ENCODE data around the gene LDLRAD4.
"Not testable (repeated sequence)": the region's sequence is repeated elsewhere in the genome, so short reads cannot be mapped to it uniquely, and the experiment has no call there.

The LDLRAD4 gene

DNA sequence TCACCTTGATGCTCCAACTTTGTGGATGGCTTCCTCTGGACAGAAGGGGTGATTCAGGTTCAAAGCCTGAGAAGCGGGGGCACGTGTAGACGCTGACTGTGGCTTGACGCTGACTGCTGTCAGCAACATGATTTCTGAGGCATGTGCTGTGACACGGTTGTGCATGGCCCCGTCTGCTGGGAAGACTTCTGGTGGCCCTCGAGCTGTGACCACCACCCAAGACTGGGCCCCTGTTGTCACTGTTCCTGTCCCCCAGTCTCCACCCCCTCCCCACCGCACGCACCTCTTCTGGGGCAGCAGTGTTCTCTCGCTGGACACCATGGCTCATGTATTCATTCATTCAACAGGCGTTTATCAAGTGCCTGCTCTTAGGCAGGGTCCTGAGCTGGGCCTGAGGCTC is 262.8 kb downstream of the LDLRAD4 start:
- DNase-seq, result no peak

DNA sequence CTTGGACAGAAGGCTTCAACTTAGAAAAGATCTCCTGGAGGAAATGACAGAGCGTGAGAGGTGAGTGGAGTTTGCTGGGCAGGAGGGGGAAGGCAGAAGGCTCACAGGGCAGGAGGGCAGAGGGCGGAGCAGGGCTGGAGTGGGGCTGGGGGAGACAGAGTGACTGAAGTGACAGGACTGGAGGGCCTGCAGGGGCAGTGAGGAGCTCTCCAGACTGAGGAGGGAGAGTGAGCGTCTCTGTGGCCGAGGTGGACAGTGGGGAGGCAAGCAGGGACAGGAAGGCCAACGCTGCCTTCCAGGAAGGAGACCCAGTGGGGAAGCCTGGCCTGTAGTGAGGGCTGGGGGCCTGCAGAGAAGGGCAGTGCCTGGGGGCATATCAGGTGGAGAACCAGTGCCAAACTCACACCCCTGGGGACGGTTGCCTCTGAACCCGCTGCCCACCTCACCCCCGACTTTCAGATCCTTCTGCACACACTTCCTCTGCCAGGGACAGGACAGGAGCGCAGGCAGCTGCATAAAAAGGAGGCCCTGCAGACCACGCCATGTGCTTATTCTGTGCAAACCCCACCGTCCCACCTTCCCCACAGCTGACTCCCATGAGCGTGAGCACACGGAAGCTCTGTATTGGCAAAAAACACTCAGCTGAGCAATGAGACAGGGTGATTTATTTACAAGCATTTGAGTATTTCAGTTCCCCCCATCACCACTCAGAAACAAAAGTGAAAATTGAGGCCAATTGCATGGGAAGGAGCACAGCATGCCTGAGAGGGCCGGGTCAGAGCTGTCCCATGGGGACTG is 263.5 kb downstream of the LDLRAD4 start:
- DNase-seq, result no peak

DNA sequence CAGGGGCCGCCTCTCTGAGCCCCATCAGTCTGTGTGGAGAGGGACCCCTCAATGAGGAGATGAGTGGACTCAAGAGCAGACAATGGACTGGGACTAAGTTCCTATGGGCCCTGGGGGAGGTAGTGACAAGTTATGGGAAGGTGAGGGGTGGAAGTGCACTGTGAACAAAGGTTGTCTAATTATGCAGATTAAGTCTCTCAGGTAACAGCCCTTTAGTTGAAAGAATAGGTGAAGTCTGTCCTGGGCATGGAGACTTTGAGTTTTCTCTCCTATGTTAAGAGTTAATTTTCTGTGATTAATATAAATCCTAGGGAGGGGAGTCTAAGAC is 264.0 kb downstream of the LDLRAD4 start:
- DNase-seq, result no peak

DNA sequence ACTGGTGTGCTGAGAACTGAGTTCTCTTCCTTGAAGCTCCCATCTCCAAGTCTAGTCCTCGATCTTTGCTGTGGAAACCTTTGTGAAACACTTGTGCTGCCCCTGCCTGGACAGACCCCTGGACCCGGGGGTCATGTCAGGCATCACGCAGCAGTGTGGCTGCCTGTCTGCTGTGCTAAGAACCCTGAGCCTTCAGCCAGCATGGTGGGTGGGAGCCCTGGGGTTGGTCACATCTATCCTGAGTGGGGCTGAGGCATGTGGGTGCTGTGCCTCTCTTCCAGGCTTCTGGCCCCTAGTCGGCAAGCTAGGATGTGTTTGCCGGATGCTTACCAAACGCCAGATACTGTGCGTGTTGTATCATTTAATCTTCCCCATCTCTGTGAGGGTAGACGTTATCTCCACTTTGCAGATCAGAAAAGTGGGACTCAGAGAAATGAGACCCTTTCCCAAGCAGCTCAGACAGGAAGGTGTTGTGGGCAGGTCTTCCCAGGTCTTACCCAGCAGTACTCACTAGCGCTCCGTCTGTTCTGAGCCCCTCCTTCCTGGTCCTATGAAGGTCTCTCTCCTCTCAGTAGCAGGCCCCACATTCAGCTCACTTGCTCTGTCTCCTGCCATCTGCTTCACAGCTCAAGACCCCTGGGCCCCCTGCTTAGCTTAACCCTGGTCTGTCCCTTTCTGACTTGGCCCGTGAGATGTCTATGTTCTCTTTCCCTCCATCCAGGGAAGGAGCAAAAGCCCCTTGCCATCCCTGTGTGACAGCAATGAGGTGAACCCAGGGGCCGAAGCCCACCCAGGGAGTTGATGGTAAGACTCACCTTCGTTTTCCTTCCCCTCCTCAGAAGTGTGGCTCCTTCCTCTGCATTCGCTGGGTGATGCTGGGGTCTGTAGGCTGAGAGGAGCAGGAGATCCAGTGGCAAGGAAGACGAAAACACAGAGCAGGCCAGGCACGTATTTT is 265.0 kb downstream of the LDLRAD4 start:
- DNase-seq, result no peak

DNA sequence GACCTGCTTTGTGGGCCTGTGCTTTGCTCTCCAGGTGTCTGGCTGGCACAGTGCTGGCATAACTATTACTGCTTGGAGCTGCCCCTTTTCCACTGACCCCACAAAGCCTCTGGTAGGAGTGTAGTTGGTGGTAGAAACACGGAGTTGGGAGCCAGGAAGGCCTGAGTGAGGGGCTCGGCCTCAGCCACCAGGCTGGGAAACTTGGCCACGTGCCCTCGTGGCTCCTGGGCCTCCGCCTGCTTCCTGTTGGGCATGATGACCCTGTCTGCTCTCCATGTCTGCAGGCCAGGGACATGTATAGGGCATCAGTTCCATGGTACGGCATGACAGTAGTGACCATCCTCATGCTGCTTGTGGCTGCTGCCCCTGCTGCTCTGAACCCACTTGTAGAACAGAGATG is 266.6 kb downstream of the LDLRAD4 start:
- no peak for DNase-seq

DNA sequence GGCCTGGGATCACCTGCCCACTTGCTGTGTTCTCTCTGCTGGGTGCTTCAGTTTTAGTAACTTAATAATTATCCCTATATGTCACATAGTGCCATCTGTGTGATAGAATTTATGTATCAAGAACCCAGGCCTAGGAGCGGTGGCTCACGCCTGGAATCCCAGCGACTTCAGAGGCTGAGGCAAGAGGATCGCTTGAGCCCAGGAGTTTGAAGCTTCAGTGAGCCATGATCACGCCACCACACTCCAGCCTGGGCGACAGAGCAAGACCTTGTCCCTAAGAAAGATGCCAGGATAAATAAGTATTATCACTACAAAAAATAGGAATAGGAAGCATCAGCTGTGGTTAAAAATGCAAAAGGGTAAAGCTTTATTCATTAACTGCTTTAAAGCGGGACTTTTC is 267.0 kb downstream of the LDLRAD4 start:
- DNase-seq, result no peak

DNA sequence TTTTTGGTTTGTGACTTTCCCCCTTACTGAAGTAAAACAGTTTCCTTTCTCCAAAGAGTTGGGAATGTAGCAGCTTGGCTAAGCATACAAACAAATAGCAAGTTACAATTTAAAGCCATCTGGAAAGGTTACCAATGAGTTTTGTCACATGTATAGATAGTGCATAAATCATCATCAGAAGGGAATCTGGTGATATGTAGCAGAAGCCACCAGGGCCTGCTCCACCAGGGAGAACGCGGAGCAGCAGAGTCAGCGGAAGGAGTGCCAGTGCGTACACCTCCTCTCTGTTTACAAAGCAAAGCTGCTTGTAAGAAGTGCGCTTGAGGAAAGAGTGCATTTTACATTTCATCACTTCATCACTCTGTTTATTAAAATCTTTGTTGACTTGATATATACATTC is 267.7 kb downstream of the LDLRAD4 start:
- no peak for DNase-seq

DNA sequence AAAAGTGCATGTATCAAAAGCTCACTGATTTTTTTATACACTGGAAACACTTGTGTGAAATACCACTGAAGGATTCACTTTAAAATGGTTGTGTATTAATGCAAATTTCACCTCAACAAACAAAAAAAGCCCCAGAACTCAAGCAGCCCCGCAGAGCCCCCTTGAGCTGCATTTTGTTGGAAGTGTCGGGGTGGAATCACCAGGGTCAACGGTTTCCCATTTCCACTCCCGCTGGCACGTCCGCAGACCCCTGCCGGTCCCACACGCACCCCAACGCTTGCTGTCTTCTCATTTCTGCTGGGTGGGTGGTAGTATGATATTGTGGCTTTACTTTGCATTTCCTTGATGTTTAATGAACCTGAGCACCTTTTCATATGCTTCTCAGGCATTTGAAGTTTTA is 268.1 kb downstream of the LDLRAD4 start:
- DNase-seq, result no peak

DNA sequence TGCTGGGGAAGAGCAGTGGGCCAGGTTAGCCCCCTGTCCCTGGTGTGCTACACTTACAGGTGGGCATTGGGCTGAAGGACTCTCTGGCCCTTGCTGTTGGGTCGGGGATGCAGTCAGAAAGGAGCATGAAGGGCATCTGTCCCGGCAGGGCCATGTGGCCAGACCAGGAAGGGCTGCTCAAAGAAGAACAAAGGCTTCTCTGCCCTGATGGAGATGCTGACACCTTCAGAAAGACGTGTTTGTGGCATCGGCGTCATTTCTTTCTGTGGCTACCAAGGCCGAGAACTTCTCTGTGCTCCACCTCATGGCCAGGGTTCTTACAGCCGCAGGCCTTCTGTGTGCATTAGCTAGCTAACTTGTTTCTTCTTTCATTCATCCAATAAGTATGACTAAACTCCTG is 268.7 kb downstream of the LDLRAD4 start:
- DNase-seq, result no peak

DNA sequence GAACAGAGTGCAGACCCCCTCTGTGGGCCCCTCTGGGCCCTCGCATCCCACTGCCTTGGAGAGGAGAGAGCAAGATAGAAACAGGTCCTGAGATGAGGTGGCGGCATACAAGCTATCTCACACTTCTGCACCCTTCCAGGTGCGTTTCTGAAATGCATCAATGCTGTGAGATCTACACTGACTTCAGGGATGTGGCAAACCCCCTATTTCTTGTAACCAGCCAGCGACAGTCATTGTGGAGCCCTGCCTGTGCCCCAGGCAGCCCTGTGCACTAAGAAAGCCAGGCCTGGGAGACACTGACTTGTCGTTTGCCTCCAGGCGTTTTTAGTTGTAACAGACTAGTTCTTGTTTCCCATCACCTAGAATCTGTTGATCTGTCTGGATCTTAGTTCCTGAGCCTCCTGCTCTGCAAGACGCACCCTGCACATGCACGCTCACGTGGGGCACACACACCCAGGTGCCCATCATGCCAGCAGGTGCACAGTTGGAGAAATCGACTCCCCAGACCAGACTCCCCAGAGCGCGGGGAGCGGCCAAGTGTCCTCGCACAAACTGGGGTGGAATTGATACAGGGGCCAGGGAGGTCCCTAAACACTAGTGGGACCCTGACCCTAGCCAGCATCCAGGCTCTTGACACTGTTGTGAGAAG is 269.8 kb downstream of the LDLRAD4 start:
- no peak for DNase-seq

DNA sequence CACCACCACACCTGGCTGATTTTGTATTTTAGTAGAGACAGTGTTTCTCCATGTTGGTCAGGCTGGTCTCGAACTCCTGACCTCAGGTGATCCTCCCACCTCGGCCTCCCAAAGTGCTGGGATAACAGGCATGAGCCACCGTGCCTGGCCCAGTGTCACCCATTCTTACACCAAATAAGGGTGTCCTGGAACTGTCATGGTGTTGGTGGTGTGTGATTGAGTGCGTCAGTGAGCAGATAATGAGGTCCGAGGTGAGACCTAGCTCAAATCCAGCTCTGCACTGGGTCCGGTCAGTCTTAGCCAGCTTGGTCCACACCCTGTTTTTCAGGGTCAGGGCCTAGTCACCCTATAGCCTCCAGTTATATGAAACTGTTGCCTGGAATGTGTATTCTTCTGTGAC is 270.7 kb downstream of the LDLRAD4 start:
- not testable (repeated sequence) for DNase-seq

DNA sequence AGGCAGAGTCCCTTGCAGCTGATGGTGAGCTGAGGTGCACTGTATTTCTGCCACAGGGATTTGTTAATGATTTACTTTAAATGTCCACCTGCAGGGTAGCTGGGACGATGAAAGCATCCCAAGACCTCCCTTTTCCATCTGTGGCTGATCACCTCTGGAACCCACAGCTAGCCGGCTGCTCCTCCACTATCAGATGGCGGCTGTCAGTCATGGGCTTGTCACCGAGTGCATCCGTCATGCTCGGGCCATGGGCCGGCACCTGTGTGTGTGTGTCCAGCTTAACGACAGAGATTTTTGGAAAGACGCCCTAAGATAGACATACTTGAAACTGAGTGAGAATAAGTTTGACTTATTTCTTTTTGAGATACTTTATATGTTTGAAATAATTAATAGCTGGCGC is 272.6 kb downstream of the LDLRAD4 start:
- DNase-seq, result no peak

DNA sequence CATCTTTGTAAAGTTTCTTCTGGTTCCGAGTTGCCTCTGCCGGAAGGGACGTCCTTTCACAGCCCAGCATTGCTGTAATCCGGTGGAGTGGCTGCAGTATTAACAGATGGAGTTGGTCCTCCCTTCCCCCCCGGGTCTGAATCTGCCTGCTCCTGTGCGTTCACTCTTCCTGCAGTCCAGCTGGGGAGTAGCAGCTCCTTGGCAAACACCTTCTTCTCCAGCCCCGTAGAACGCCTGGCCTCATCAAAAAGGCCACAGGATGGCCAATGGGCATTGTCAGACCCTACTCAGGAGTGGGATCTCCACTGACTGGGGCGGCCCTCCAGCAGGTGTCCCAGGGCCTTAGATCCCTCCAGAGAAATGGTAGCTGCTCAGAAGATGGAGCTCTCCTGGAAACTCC is 273.8 kb downstream of the LDLRAD4 start:
- DNase-seq, result no peak

DNA sequence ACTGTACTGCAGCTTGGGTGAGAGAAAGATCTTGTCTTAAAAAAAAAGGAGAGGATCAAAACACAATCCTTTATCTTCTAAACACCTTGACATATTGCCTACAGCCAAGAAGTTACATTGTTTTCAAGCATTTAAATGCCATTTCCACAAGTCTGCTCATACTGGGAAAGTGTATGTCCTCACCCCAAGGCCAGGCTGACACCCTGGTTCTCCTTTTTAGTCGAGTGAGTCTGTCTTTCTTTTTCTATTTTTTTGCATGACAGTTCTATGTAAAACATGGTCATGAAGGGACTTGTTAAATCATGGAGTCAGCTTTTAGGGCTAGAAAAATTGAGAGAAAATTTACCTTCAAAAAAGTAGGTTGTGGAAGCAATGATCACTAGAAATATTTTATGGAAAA is 274.5 kb downstream of the LDLRAD4 start:
- DNase-seq, result no peak

DNA sequence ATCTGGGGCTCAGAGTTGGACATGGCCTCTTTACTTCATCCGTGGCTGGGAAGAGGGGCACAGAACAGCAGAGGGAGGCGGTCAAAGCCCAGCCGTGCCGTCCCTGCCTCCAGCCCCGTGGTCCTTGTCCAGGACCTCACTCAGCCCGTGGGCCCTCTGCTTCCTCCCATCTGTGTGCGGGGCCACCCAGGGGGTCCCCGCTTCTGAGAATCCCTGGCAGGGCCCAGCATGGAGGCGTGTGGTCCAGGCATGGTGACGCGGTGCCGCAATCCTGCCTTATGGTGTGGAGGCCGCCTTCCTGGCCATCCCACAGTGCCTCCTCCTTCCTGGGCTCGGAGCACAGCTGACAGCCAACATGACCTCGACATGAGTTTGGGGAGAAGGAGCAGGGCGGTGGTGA is 275.2 kb downstream of the LDLRAD4 start:
- DNase-seq, result no peak

DNA sequence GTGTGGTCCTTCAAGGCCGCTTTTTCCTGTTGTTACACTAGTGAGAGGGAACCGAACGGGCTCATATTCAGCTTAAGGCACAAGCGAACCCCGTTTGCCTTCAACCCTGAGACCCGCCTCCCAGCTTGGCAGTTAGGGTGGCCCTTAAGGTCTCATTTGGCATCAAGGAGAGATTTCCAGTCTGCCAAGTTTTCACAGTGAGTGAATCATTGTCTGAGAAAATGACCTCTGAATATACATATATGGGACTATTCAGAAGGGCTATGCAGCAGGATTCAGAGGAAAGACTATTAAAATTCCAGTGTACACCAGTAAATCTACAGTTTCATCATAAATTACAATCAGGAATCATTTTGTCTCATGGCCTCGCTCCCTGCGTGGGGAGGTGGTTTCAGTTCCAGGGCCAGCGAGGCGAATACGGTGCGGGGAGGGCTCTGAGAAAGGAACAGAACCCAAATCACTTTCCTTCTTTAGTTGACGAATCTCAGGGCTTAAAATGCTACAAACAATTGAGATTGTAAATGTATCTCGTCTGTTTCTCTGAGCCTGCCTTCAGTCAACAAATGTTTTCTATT is 276.4 kb downstream of the LDLRAD4 start:
- DNase-seq, result no peak

DNA sequence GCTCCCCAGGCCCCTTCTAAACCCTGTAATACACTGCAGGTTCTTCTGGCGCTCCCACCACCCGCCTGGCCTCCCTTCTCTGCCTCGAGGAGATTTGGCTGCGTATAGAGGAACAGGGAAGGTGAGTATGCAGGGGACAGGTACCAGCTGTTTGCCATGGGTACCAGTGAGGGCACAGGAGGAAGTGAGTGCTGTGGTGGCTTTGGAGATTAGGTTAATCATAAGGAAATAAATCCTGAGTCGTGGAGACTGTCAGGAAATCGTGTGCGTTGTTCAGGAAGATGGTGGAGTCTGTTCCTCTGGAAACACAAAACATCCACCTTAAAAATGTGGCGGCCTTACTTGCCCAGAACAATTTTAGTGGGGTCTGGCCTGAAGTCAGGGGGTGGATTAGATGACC is 277.4 kb downstream of the LDLRAD4 start:
- DNase-seq, result no peak

DNA sequence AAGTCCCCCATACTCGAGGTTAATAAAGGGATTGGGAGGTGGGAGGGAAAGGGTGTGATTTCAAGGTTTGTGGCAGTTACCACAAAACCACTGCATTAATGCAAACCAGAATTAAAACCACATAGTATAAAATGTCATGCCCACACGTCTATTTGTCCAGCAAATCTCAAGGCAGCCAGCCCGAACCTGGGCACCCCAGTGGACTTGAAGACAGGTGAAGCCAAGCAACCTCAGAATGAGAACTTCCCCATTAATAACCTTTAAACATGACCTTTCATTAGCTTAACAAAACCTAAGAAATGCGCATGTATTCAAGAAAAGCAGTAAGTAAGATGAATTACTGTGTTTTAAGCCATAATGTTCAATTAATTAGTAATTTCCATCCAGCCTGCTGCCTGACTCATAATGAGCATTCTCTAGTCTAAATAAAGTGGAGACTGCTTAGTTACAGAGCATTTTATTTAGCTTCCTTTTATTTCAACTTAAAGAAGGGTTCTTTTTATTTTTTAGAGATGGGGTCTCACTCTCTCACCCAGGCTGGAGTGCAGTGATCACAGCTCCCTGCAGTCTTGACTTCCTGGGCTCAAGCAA is 278.2 kb downstream of the LDLRAD4 start:
- no peak for DNase-seq

DNA sequence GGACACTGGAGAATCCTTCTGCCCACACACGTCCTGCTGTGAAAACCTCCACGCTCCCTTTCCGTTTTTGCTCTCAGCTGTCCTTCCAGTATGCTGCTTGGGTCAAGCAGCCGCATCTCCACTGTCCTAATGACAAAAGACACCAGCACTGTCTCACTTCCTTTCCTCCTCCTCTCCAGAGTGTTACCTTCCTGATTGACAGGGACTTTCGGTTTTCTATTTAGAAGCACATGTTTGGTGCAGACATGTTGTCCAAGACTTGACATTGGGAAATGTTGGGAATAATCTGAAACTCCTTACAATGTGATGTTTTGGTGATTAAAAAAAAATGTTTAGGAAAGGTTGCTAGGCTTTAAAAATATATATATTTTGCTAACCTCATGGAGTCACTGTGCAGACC is 281.2 kb downstream of the LDLRAD4 start:
- no peak for DNase-seq

DNA sequence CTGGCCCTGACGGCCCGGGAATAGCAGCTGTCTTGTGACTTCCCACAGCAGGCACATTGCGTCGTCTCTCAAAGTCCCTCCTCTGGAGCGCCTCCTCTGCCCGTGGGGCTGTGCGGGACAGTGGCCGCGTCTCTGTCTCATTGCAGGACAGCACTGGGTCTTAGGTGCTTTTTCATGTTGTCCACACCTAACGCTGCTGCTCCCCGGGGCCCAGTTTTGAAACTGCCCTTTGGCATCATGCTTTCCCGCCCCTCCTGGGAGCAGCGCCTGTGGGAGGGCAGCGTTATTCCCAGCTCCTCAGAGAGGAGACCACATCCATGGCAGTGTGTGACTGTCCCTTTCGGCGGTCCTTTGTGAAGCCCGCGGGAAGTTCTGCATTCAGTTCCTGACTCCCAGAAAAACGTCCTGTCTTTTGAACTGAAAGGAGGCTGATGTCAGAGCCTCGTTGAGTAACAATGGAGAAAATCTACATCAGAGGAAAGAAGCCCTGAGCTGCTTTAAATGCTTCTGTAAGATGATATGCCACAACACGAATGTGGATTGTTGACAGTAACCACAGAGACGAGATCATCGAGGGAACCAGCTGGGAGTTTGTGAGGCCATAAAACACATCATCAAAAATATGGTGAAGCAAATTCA is 281.8 kb downstream of the LDLRAD4 start:
- DNase-seq, result peak; percentile 4

DNA sequence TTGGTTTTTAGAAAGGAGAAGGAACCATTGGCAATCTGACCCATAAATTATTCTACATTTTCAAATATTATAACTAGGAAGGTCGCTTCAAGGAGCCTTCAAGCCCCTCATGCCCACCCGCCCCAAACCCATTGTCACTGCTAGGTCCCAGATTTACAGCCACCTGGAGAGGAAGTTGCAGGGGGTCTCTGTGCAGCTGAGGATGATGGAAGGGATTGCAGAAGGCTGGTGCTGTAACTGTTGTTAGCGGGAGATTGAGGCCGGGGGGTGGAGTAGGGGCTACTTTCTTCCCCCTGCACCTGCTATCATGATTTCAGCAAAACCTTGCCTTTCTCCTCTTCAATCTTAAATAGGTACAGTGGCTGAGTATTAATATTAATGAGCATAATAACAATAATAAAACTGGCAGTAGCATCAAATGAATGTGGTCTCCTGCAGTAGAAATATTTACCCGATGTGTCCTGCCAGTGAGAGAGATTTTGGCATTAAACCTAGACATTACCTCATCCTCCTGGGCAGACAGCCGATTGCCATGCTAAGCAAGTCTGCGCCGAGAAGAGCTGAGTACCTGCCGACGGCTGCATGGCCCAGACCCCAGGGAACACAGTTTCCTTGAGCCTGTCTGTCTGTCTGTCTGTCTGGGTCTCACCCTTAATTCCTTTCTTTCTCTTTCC is 282.4 kb downstream of the LDLRAD4 start:
- DNase-seq, result no peak

DNA sequence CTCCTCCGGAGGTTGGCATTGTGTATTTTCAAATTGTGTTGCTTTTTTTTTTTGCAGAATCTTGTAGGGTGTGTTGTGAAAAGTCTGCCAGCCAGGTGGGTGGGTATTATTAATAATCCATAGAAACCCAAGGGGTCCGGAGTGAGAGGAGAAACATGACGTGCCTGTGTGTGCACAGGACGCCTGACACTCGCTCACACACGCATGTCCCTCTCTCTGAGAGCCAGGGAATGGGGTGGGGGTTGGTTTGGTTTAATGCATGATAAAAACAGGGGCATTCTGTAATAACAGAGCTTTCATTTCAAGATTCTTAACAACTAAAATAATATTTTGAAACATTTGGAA is 283.0 kb downstream of the LDLRAD4 start:
- DNase-seq, result no peak
